HL-60 (cell line): ENCODE measurements around the gene GIMAP7.

ENCODE experiments used
- DNase-seq, 2 experiments: peaks; one replicate each; pipeline ENCODE4 v3.0.0-alpha.2; 2010 to 2020; ENCODE audit warnings: low read depth in 1 of 2, low spot score in 1 of 2
- H3K27ac ChIP-seq: fragments of 250-450 bp; sonication (Bioruptor Pico); replicated peaks from 2 replicates; pipeline ENCODE4 v1.5.1; 2020; ENCODE audit warnings: mild to moderate bottlenecking, moderate library complexity
- H3K27me3 ChIP-seq: fragments of 250-450 bp; sonication (Bioruptor Pico); 2 replicates; pipeline ENCODE4 v1.5.1; 2021; ENCODE audit warnings: mild to moderate bottlenecking, moderate library complexity; ENCODE audit not compliant: insufficient read depth, poor library complexity, severe bottlenecking
- H3K4me3 ChIP-seq: replicated peaks from 2 replicates; pipeline ENCODE4 v1.5.1; 2011; ENCODE audit warnings: mild to moderate bottlenecking, control low read depth, low read length; ENCODE audit not compliant: insufficient read depth
- CTCF ChIP-seq: IDR thresholded peaks from one replicate; pipeline ENCODE4 v1.5.1; 2011; ENCODE audit warnings: low read length, control low read depth, inconsistent platforms; ENCODE audit not compliant: insufficient read depth
- GABPA ChIP-seq: IDR thresholded peaks from 2 replicates; pipeline ENCODE4 v1.6.1; 2012; ENCODE audit warnings: low read depth
- POLR2AphosphoS5 ChIP-seq: IDR thresholded peaks from 2 replicates; pipeline ENCODE4 v1.6.1; 2012; ENCODE audit warnings: low read depth
- SPI1 ChIP-seq: IDR thresholded peaks from 2 replicates; pipeline ENCODE4 v1.6.1; 2012; ENCODE audit warnings: low read depth, mild to moderate bottlenecking, borderline replicate concordance
- TF ChIP-seq, protein P1 (sequence below): IDR thresholded peaks from 2 replicates; pipeline ENCODE4 v1.6.1; 2012; ENCODE audit warnings: low read depth; ENCODE audit not compliant: insufficient replicate concordance

Gene GIMAP7

DNA sequence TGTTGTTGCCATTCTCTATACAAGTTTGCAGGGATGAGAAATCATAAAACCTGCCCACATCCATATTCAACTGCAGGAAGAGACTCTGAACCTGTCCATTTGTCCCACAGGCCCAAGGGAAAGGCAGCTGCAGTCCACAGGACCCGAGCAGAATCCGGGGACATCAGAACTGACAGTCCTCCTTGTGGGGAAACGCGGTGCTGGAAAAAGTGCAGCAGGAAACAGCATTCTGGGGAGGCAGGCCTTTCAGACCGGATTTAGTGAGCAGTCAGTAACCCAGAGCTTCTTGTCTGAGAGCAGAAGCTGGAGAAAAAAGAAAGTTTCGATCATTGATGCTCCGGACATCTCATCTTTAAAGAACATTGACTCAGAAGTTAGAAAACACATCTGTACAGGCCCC, 40.8 kb upstream of the GIMAP7 start:
- H3K27ac ChIP-seq: no peak overlapping the region
- H3K4me3 ChIP-seq: no peak overlapping the region
- H3K27me3 ChIP-seq: no peaks in the 10 kb centered on the region
- TF ChIP-seq SPI1 (no peak), CTCF (no peak)
- TF ChIP-seq, protein P1, sequence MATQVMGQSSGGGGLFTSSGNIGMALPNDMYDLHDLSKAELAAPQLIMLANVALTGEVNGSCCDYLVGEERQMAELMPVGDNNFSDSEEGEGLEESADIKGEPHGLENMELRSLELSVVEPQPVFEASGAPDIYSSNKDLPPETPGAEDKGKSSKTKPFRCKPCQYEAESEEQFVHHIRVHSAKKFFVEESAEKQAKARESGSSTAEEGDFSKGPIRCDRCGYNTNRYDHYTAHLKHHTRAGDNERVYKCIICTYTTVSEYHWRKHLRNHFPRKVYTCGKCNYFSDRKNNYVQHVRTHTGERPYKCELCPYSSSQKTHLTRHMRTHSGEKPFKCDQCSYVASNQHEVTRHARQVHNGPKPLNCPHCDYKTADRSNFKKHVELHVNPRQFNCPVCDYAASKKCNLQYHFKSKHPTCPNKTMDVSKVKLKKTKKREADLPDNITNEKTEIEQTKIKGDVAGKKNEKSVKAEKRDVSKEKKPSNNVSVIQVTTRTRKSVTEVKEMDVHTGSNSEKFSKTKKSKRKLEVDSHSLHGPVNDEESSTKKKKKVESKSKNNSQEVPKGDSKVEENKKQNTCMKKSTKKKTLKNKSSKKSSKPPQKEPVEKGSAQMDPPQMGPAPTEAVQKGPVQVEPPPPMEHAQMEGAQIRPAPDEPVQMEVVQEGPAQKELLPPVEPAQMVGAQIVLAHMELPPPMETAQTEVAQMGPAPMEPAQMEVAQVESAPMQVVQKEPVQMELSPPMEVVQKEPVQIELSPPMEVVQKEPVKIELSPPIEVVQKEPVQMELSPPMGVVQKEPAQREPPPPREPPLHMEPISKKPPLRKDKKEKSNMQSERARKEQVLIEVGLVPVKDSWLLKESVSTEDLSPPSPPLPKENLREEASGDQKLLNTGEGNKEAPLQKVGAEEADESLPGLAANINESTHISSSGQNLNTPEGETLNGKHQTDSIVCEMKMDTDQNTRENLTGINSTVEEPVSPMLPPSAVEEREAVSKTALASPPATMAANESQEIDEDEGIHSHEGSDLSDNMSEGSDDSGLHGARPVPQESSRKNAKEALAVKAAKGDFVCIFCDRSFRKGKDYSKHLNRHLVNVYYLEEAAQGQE: no peak
- no peak for DNase-seq

DNA sequence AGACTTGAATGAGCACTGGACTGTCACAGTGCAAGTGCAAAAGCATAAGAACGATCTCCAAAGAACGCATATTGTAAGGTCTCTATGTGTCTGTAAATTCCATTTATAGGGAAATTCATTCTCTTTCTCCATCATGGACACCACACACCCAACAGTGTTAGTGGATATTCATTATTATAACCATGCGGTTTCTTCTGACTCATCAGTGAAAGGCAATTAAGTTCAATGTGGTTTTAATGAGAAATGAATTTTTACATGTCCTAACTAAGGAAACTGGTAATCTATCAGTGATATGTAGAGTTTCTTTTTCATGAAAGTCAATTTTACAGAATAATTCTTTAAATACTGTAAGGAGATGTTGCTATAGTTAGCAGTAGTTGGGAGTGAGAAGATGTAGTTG, 38.4 kb upstream of the GIMAP7 start:
- no peak for DNase-seq
- H3K4me3 ChIP-seq: no peak overlapping the region
- H3K27me3 ChIP-seq: no peaks in the 10 kb centered on the region
- TF ChIP-seq POLR2AphosphoS5: no peak
- TF ChIP-seq SPI1: no peak
- TF ChIP-seq, protein P1: no peak
- no peak for TF ChIP-seq GABPA
- no peak for TF ChIP-seq CTCF
- no peak overlapping the region for H3K27ac ChIP-seq

- TF ChIP-seq, protein P1: no peak
- TF ChIP-seq CTCF: no peak
- TF ChIP-seq POLR2AphosphoS5: no peak
- TF ChIP-seq GABPA: no peak
- no peak for TF ChIP-seq SPI1
- Histone ChIP-seq H3K27ac (no peak overlapping the region), H3K4me3 (no peak overlapping the region), H3K27me3 (no peaks in the 10 kb centered on the region)
- DNase-seq: no peak
Observed at GRCh38 chr7:150476819-150477631, 37.6 kb upstream of the GIMAP7 start.
